Stimulated activated CD8-positive, alpha-beta memory T cell treated with anti-CD3 and anti-CD28 coated beads, Interleukin-15, amount 100 ng/mL, for 48 hours (primary cell): Measurements from ENCODE around the gene SCG2.

Source experiments
- DNase-seq, 2 donors: peaks; one replicate each; pipeline ENCODE4 v3.0.0-alpha.2; 2020; ENCODE audit warnings: low read depth in 2 of 2

Gene SCG2

DNA sequence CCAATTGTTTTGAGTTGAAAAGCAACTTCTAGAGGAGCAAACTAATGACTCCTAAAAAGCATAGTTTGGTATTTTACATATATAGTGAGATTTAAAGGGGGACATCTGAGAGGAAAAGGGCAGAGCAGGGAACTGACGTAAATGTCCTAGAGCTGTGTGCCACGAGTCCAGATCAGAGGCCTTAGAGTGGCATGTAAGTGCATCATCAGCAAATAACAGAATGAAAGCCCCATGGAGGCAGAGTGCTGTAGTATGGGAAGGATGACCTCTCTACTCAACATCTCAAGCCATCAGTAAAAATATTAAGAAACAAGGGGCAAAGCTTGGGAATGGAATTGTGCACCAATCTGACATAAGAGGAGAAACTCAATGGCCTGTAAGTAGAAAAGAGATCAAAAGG, 31.4 kb downstream of the SCG2 start:
- no peak for DNase-seq

DNA sequence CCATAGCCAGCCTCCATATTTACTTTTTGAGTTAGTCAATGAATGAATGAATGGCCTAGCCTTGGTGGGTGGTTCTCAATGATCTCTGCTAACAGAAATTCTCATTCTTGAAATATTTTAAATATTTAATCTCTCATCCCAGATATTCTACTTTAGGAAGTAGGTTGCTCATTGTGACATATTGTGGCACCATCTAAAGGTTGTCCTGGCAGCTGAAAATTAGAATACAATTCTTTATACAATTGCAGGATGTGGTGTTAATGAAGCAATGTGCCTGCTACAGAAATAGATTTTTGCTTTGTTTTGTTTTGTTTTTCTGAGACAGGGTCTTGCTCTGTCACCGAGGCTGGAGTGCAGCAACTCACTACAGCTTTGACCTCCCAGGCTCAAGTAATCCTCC, 35.8 kb downstream of the SCG2 start:
- no peak for DNase-seq

DNA sequence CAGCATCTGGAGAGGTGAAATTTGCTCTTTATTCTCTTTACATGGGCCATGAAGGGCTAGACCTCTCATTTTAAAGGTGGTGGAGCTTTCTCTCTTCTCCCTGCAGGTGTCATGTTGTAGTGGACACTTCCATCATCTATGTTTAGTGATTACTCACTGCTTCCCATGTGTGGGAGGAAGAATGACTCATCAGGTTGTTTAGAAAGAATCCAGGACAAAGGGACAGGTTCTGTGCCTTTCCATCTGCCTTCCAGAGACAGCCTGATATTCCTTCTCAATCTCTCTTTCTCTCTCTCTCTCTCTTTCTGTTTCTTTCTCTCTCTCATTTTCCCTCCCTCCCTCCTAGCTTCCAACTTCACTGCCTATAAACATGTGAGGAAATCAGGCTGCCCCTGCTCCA, 38.7 kb downstream of the SCG2 start:
- no peak for DNase-seq

DNA sequence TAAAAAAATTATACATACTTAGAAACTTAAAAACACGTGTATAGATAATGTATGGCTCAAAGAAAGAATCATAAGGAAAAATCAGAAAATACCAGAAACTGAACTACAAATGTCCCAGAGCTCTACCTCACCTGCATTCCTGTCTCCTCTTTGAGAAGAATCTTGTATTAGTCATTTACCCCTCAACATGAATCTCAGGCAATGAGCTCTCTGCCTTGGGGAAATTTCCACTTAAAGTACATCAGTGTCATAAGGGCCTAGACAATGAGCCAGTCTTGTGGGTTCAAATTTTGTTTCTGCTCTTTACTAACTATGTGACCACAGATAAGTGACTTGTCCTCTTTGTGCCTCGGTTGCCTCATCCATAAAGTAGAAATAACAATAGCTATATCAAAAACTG, 40.1 kb downstream of the SCG2 start:
- no peak for DNase-seq

- DNase-seq = no peak
These were observed 41.3 kb downstream of the SCG2 start for GRCh38 chr2:223560749-223561435.

DNA sequence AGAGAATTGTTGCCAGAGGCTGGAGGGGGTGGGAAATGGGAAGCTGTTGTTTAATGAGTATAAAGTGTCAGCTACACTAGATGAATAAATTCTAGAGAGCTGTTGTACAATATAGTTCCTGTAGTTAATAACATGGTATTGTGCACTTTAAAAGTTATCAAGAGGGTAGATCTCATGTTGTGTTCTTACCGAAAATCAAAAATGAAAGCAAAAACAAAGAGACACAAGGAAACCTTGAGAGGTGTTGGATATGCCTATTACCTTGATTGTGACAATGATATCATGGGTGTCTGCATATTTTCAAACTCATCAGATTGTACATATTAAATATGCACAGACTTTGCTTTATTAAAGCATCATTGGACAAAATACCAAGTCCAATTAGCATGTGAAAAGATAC, 43.2 kb downstream of the SCG2 start:
- DNase-seq = no peak

GRCh38 chr2:223554923-223555322, 47.2 kb downstream of the SCG2 start:
- no peak for DNase-seq

- DNase-seq = no peak
These were observed 52.9 kb downstream of the SCG2 start for GRCh38 chr2:223549215-223549614.

DNA sequence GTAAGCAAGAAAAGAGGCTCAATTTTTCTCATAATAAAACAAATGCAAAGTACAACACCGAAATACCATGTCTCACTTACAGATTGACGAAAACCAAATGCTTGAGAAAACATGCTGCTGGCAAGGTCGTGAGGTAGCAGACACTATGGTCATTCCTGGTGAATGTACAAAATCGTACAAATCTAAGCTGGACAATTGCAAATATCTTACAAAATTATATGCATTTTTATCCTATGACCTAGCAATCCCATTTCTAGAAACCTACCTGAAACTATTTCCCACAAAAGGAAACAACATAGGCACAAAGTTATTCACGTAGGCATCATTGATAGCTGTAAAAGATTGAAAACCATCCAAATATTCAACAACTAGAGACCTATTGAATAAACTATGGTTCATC, 54.0 kb downstream of the SCG2 start:
- DNase-seq = no peak
